ENCODE data around the gene DXO. TPM values are rescaled to one million over a fixed set of nuclear protein-coding genes. Genes with fewer than 3 reads are reported as not detected.

Gene DXO
- total and polyA plus RNA-seq, 11 donors: 9.4 to 17.8 (median 12.8) TPM

GRCh38 chr6:31948306-31948705 lies 23.6 kb downstream of the DXO start:
- peaks cover 0 to 3% (median 0%) of the 10 kb centered on the region in 9 donors for H3K27me3 ChIP-seq
- no peak overlapping the region for H3K4me3 ChIP-seq
- ATAC-seq (no peak), DNase-seq (no peak)
- TF ChIP-seq CTCF (IDR thresholded peaks at IDR 0.05) (no peak), POLR2A (IDR thresholded peaks at IDR 0.05) (no peak)
- H3K4me1 ChIP-seq: peaks cover 0 to 17% (median 0%) of the 10 kb centered on the region in 12 donors
- 80 to 90% (median 84%) methylated on average over 5 of the region's 5 CpGs for WGBS, 4 donors
- intact Hi-C loops (cut with DNase I): loop anchor here in 1 of 10 donors (5.0 kb wide), 1 partner anchor 41 kb away; no protein-coding TSS in a partner anchor
- H3K9me3 ChIP-seq: no peaks in the 10 kb centered on the region
- peaks cover 0 to 30% (median 20%) of the 10 kb centered on the region in 9 donors for H3K36me3 ChIP-seq
- no peak overlapping the region for H3K27ac ChIP-seq

- intact Hi-C loops (cut with DNase I): loop anchor here in 1 of 10 donors (5.0 kb wide), 1 partner anchor 41 kb away; no protein-coding TSS in a partner anchor
- no peak for DNase-seq
- ATAC-seq: no peak
- H3K4me1 ChIP-seq: peaks cover 0 to 17% (median 0%) of the 10 kb centered on the region in 12 donors
- no peaks in the 10 kb centered on the region for H3K9me3 ChIP-seq
- peaks cover 0 to 25% (median 16%) of the 10 kb centered on the region in 9 donors for H3K36me3 ChIP-seq
- H3K4me3 ChIP-seq: no peak overlapping the region
- WGBS, 4 donors: 80 to 84% (median 83%) methylated on average over 4 of the region's 4 CpGs
- H3K27me3 ChIP-seq: peaks cover 0 to 4% (median 0%) of the 10 kb centered on the region in 9 donors
- H3K27ac ChIP-seq: no peak overlapping the region
- no peak for TF ChIP-seq POLR2A (IDR thresholded peaks at IDR 0.05)
- TF ChIP-seq CTCF (IDR thresholded peaks at IDR 0.05): no peak
These were observed 24.1 kb downstream of the DXO start for GRCh38 chr6:31947864-31948263.

GRCh38 chr6:31947070-31947675 lies 24.8 kb downstream of the DXO start:
- no peak overlapping the region for H3K4me3 ChIP-seq
- peaks cover 0 to 11% (median 0%) of the 10 kb centered on the region in 9 donors for H3K27me3 ChIP-seq
- H3K9me3 ChIP-seq: no peaks in the 10 kb centered on the region
- H3K27ac ChIP-seq: no peak overlapping the region
- peaks cover 0 to 17% (median 0%) of the 10 kb centered on the region in 12 donors for H3K4me1 ChIP-seq
- intact Hi-C loops (cut with DNase I): loop anchor here in 1 of 10 donors (5.0 kb wide), 1 partner anchor 40 kb away; no protein-coding TSS in a partner anchor
- H3K36me3 ChIP-seq: peaks cover 0 to 19% (median 9%) of the 10 kb centered on the region in 9 donors
- no peak for TF ChIP-seq CTCF (IDR thresholded peaks at IDR 0.05)
- TF ChIP-seq POLR2A (IDR thresholded peaks at IDR 0.05): no peak
- DNase-seq (no peak), ATAC-seq (no peak)
- WGBS, 4 donors: 84 to 88% (median 84%) methylated on average over 20 to 24 of the region's 24 CpGs

- H3K27me3 ChIP-seq: peaks cover 0 to 11% (median 0%) of the 10 kb centered on the region in 9 donors
- TF ChIP-seq POLR2A (IDR thresholded peaks at IDR 0.05) (no peak), CTCF (IDR thresholded peaks at IDR 0.05) (no peak)
- intact Hi-C loops (cut with DNase I): loop anchor here in 1 of 10 donors (5.0 kb wide), 1 partner anchor 39 kb away; no protein-coding TSS in a partner anchor
- peak overlapping the region in 7 of 12 donors; percentile 27 to 50 (median 35) for H3K4me3 ChIP-seq
- WGBS, 4 donors: 74 to 81% (median 77%) methylated on average over 11 of the region's 11 CpGs
- peak overlapping the region in 9 of 12 donors; percentile 54 to 86 (median 75) for H3K27ac ChIP-seq
- ATAC-seq (no peak), DNase-seq (no peak)
- H3K4me1 ChIP-seq: peaks cover 0 to 17% (median 0%) of the 10 kb centered on the region in 12 donors
- no peaks in the 10 kb centered on the region for H3K9me3 ChIP-seq
- peaks cover 0 to 11% (median 2%) of the 10 kb centered on the region in 9 donors for H3K36me3 ChIP-seq
These were observed 25.5 kb downstream of the DXO start for GRCh38 chr6:31946370-31946885.

All from heart left ventricle (tissue), 16 donors.